Lower leg skin (tissue), 3 donors: Measurements from ENCODE around the gene CAMKK2.
"Not testable (repeated sequence)": the region's sequence is repeated elsewhere in the genome, so short reads cannot be mapped to it uniquely, and the experiment has no call there.

ENCODE experiments used
- CTCF ChIP-seq, 3 donors: fragments of 450-650 bp; IDR thresholded peaks; one replicate each; pipeline ENCODE4 v1.5.1; 2016; ENCODE audit warnings: antibody characterized with exemption in 3 of 3, mild to moderate bottlenecking in 3 of 3, moderate library complexity in 2 of 3
- POLR2A ChIP-seq, 2 donors: fragments of 450-650 bp; IDR thresholded peaks; one replicate each; pipeline ENCODE4 v1.6.1; 2016 to 2017; ENCODE audit warnings: antibody characterized with exemption in 2 of 2, mild to moderate bottlenecking in 1 of 2, moderate library complexity in 1 of 2

GRCh38 chr12:121201140-121201539, 95.4 kb downstream of the CAMKK2 start:
- TF ChIP-seq CTCF, POLR2A (IDR thresholded peaks at IDR 0.05): not testable (repeated sequence)
